Motor neuron (in vitro differentiated cells): ENCODE data around the gene FBLN2. TPM values are rescaled to one million over a fixed set of nuclear protein-coding genes. Genes with fewer than 3 reads are reported as not detected.
A peak's percentile ranks its signal among the peaks of the same experiment; 100 is the strongest.

Experiments used
- ATAC-seq, 8 experiments: fragments of 200-7000 bp; cut with Tn5 transposase; replicated peaks in 6 of 8; 2 replicates each; pipeline ENCODE4 v1.8.0; 2021; ENCODE audit warnings: mild to moderate bottlenecking in 8 of 8, moderate library complexity in 8 of 8
- H3K27ac ChIP-seq, 2 donors: fragments of 250-450 bp; sonication (Bioruptor Pico); 2 replicates each; pipeline ENCODE4 v1.9.0; 2021; ENCODE audit warnings: antibody characterized with exemption in 2 of 2, mild to moderate bottlenecking in 2 of 2, moderate library complexity in 1 of 2
- H3K4me1 ChIP-seq, 2 donors: fragments of 250-450 bp; sonication (Bioruptor Pico); replicated peaks in 1 of 2; 2 replicates each; pipeline ENCODE4 v1.6.1; 2021; ENCODE audit warnings: antibody characterized with exemption in 2 of 2, mild to moderate bottlenecking in 2 of 2, moderate library complexity in 1 of 2
- H3K4me3 ChIP-seq, 5 donors: fragments of 250-450 bp; sonication (Bioruptor Pico); 2 replicates each; pipeline ENCODE4 v1.9.0; 2021; ENCODE audit warnings: antibody characterized with exemption in 5 of 5, mild to moderate bottlenecking in 5 of 5, moderate library complexity in 4 of 5
- WGBS, 10 experiments: fragments of 450-650 bp; shearing (Covaris generic); methylation state at CpG; one replicate each; pipeline ENCODE4 v1.0.0; 2022; 5-methylcytosine and 5-hydroxymethylcytosine counted together
- in situ Hi-C, 9 experiments: fragments of 400-800 bp; cut with MboI; loops; one replicate each; pipeline ENCODE4 v1.15.0; 2021; ENCODE audit warnings: low sequenced_read_pairs in 9 of 9, low pct_unique_long_range_greater_than_20kb in 2 of 9; ENCODE audit not compliant: unreplicated experiment in 9 of 9
- total RNA-seq, 8 experiments: library from RNA; unstranded; fragments of 300-600 nt; gene quantifications; 2 replicates each; pipeline versions ENCODE4 v1.2.3 to v1.2.4, GENCODE V29; 2022

Gene FBLN2
- total RNA-seq, 8 experiments from 2014 or later = 1.2 to 263 (median 9.4) TPM

DNA sequence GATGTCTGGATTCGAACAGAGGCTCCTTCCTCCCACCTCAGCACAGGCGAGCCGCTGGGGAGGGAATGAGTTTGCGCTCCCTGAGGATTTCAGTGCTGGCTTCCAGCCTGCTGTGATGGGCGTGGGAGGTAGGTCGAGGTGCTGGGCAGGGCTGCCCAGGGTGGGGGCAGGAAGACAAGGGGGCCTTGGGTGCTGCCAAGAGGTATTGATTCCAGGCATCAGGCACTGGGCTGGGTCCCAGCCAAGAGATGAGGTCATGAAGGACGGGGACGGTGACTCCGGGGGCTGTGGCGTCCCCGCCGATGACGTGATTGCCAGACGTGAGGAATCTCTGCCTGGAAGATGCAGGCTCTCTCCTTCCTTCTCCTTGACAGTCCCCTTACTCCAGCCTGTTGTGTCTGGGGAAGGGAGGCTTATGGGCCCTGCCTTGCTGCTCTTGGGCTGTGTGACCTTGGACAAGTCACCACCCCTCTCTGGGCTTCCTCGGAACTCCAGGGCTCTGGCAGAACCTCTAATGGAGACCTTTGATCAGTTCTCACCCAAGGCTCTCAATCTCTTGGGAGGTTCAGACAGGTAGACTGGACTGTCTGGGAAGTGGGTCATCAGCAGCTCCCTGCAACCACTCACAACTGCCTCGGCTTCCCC, 116.8 kb downstream of the FBLN2 start:
- Histone ChIP-seq H3K4me1 (peaks cover 4 to 17% of the 10 kb centered on the region in 2 donors), H3K4me3 (no peak overlapping the region), H3K27ac (no peak overlapping the region)
- in situ Hi-C loops = loop anchor here in 4 of 9 experiments (10.0 to 25.0 kb wide), 2 partner anchors 219 to 222 kb away; partner anchors contain the start of gene WNT7A (in 4 of the 4)
- ATAC-seq = no peak
- WGBS, 10 experiments = 50 to 100% (median 100%) methylated on average over 1 to 6 of the region's 16 CpGs; no CpG with 5 or more reads in 4 of the 10 experiments

DNA sequence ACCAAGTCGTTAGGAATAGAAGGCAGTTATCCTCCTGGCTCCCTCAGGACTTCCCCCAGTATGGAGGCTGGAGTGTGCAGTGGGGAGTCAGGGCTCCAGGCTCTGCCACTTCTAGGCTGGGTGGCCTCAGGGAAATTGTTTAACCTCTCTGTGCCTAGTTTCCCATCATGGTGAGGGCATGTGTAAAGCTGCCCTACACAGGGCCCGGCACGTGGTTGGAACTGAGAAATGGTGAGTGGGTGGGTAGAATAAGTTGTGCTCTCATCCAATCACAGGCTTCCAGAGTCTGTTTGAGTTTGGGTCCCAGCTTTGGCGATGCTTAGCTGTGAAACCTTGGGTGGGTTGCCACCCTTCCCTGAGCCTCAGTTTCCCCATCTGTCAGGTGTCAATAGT, 117.3 kb downstream of the FBLN2 start:
- in situ Hi-C loops = loop anchor here in 4 of 9 experiments (10.0 to 25.0 kb wide), 2 partner anchors 219 to 221 kb away; partner anchors contain the start of gene WNT7A (in 4 of the 4)
- ATAC-seq = no peak
- peaks cover 4 to 18% of the 10 kb centered on the region in 2 donors for H3K4me1 ChIP-seq
- WGBS, 10 experiments = 62 to 100% (median 70%) methylated on average over 1 to 3 of the region's 4 CpGs; no CpG with 5 or more reads in 7 of the 10 experiments
- H3K27ac ChIP-seq = no peak overlapping the region
- H3K4me3 ChIP-seq = no peak overlapping the region

DNA sequence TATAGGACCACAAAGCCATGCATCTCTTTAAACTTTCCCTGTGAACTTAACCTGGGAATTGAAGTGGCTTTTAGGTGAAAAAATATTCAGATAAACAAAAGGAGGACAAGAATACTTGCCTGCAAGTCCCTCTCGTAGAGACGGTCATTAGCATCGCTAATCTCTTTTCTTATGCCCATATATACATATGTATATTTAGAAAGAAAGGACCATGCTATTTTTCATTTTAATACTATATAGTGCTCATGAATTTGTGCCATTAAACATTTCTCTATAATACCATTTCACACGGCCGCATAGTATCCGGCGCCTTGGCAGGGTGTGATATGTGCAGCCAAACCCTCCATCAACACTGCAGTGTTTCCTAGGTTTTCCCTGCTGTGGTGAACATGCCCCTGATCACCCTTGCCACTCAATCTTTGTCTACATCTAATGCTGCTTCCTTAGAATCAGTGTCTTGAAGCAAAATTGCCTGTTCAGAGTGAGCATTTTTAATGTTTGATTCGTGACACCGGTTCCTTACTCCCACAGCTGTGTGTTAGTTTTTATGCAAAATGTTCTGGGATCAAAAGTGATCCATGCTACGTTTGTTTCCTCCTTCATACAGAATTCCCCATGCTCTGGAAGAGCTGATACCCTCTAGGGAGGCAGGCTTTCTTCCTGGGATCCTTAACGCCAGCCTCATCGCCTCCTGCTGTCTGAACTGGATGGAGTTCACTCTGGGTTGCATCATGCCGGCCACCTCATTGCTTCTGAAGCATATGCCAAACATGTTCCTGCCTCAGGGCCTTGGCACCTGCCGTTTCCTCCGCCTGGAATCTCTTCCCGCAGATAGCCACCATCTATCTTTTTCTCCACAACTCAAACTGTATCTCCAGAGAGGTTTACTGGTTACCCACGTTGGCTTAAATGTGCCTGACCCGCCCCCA, 118.1 kb downstream of the FBLN2 start:
- ATAC-seq = peak in 6 of 8 experiments; percentile 27 to 87 (median 48)
- Histone ChIP-seq H3K4me1 (peaks cover 4 to 19% of the 10 kb centered on the region in 2 donors), H3K4me3 (no peak overlapping the region), H3K27ac (peak overlapping the region in 1 of 2 donors; percentile 62)
- whole genome bisulfite sequencing, 10 experiments = 3 to 100% (median 63%) methylated on average over 1 to 14 of the region's 18 CpGs
- in situ Hi-C loops = loop anchor here in 4 of 9 experiments (10.0 to 25.0 kb wide), 2 partner anchors 218 to 220 kb away; partner anchors contain the start of gene WNT7A (in 4 of the 4)

DNA sequence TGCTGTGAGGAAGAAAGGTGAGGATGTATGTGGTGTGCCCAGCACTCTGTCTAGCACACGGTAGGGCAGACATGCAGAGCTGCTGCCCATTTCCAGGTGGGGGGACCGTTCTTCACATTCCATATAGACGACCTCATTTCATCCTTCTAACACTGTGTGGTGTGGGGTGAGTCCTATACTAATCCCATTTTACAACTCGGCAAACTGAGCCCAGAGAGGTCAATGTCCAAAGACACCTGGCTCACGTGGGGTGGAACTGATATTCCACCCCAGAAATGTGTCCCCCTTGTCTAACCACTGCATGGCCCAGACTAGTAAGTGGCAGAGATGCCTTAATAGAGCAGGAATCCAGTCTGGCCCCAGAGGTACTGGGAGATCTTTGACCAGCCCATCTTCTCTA, 119.2 kb downstream of the FBLN2 start:
- WGBS, 10 experiments = 21 to 100% (median 77%) methylated on average over 1 to 5 of the region's 5 CpGs; no CpG with 5 or more reads in 1 of the 10 experiments
- Histone ChIP-seq H3K4me1 (peaks cover 4 to 19% of the 10 kb centered on the region in 2 donors), H3K27ac (no peak overlapping the region), H3K4me3 (no peak overlapping the region)
- no peak for ATAC-seq
- in situ Hi-C loops = loop anchor here in 4 of 9 experiments (10.0 to 25.0 kb wide), 2 partner anchors 217 to 219 kb away; partner anchors contain the start of gene WNT7A (in 4 of the 4)

DNA sequence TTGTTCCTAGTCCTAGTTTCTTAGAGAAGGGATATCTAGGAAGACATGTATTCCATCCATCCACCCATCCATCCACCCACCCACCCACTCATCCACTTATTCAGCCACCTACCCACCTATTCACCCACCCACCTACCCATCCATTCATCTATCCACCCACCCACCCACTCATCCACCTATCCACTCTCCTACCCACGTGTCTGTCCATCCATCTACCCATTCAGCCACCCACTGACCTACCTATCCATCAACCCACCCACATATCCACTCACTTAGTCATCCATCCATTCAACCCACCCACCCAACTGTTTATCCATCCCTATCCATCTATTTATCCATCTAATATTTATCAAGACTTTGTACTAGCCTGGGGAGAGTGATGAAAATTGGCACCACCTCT, 120.5 kb downstream of the FBLN2 start:
- WGBS, 10 experiments = no CpG with 5 or more reads among the region's 1 CpG
- peaks cover 4 to 23% of the 10 kb centered on the region in 2 donors for H3K4me1 ChIP-seq
- no peak for ATAC-seq
- in situ Hi-C loops = loop anchor here in 4 of 9 experiments (10.0 to 25.0 kb wide), 2 partner anchors 215 to 218 kb away; partner anchors contain the start of gene WNT7A (in 4 of the 4)
- no peak overlapping the region for H3K27ac ChIP-seq
- no peak overlapping the region for H3K4me3 ChIP-seq

DNA sequence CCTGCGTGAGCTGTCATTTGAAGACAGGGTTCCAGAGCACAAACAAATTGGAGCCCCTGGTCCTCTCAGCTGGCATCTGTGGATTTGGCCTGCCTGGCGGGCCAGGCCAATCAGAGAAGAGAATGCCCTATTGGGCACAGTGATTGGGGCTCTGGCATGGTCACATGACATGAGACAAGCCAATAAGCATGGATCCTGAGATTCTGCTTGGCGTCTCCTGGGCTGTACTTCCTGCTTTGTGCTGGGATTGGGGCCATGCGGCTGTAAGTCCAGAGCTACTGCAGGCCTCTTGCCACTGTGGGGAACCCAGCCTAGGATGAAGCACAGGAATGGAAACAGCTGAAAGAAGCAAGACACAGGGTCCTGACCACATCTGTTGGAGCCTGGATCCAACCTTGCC, 121.4 kb downstream of the FBLN2 start:
- WGBS, 10 experiments = 79 to 100% (median 100%) methylated on average over 1 to 3 of the region's 4 CpGs; no CpG with 5 or more reads in 4 of the 10 experiments
- H3K27ac ChIP-seq = no peak overlapping the region
- ATAC-seq = no peak
- no peak overlapping the region for H3K4me3 ChIP-seq
- peaks cover 4 to 25% of the 10 kb centered on the region in 2 donors for H3K4me1 ChIP-seq
- in situ Hi-C loops = loop anchor here in 3 of 9 experiments (25.0 kb wide), 1 partner anchor 217 kb away; the partner anchor contains the start of gene WNT7A (in 3 of the 3)

DNA sequence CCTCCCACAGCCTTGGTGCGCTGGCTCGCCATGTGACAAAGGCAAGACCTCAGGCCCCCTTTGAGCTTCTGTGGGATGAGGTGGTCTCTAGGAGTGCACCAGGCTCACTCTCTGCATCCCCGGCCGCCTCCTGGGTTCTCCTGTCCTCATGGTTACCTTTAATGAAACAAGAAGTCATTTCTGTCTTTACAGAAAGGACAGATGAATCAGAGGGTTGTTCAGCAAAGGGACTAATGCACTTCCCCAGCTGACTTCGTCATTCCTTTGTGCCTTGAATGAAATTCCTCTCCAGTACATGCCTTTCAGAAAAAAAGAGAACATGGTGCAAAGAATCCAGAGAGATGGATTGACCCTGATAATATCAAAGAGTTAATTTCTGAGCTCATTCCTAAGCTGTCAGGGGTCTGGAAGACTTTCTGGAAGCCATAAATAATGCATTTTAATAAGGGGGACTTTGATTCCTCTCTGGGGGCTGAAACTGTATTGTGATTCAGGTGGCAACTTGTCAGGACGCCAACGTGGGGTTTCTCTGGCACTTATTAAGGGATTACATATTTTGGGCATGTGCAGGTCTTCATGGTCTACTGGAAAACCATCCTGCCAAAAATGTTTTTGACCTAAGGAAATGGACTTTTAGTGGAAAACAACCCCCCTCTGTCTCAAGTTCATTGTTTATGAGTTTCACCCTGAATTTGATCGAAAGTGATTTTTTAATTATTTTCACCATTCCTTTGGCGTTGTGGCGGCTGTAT, 122.7 kb downstream of the FBLN2 start:
- ATAC-seq = peak in 4 of 8 experiments; percentile 22 to 91 (median 68)
- Histone ChIP-seq H3K4me3 (no peak overlapping the region), H3K4me1 (peaks cover 2 to 23% of the 10 kb centered on the region in 2 donors), H3K27ac (no peak overlapping the region)
- in situ Hi-C loops = loop anchor here in 3 of 9 experiments (25.0 kb wide), 1 partner anchor 216 kb away; the partner anchor contains the start of gene WNT7A (in 3 of the 3)
- 0 to 73% (median 50%) methylated on average over 1 to 10 of the region's 10 CpGs for WGBS, 10 experiments

DNA sequence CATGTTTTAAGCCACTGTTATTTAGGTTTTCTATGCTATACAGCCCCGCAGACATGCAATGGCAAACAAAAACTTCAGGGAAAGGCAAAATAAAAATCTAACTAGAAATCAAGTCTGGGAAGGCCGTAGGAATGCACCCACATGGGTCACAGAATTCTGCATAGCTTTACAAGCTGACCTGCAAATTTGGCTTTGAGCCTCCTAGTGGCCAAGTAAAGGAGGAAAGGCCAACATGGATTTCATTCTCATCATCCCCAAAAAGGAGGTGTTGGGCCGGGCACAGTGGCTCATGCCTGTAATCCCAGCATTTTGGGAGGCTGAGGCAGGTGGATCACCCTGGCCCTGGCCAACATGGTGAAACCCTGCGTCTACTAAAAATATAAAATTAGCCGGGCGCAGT, 124.3 kb downstream of the FBLN2 start:
- Histone ChIP-seq H3K4me3 (no peak overlapping the region), H3K27ac (no peak overlapping the region), H3K4me1 (peaks cover 0 to 16% of the 10 kb centered on the region in 2 donors)
- ATAC-seq = peak in 3 of 8 experiments; percentile 18 to 52 (median 52)
- WGBS, 10 experiments = 0 to 100% (median 80%) methylated on average over 1 to 5 of the region's 6 CpGs; no CpG with 5 or more reads in 1 of the 10 experiments
- in situ Hi-C loops = loop anchor here in 3 of 9 experiments (25.0 kb wide), 1 partner anchor 214 kb away; the partner anchor contains the start of gene WNT7A (in 3 of the 3)

DNA sequence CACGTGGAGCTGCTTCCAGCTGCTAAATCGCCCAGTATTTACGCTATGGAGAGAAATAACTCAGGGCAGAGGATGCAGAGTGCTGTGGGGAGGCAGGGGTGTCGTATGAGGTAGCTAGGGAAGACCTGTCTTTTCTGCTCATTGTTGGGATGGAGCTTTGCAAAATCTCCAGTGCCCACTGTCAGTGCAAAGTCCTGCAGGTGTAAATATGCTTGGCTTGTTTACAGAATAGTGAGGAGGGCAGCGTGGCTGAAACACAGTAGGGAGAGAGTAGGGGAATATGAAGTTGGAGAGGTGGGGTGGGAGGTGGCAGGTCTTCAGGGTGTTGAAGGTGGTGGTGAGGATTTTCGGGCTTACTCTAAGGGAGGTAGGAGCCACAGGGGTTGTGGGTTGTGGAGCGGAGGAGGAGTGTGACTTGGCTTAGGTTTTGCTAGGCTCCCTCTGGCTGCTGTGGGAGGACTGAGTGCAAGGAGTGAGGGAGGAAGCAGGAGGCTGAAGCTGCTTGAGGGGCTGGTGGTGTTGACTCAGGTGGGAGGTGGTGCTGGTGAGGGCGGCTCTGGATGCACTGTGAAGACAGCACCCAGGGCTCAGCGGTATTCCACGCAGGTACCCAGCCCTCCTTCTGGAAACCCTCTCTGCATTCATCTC, 125.7 kb downstream of the FBLN2 start:
- no peak overlapping the region for H3K4me3 ChIP-seq
- in situ Hi-C loops = loop anchor here in 3 of 9 experiments (25.0 kb wide), 1 partner anchor 213 kb away; the partner anchor contains the start of gene WNT7A (in 3 of the 3)
- peaks cover 0 to 16% of the 10 kb centered on the region in 2 donors for H3K4me1 ChIP-seq
- peak in 2 of 8 experiments; percentile 10 to 16 for ATAC-seq
- 0 to 70% (median 60%) methylated on average over 2 to 6 of the region's 10 CpGs; no CpG with 5 or more reads in 1 of the 10 experiments for WGBS, 10 experiments
- no peak overlapping the region for H3K27ac ChIP-seq

DNA sequence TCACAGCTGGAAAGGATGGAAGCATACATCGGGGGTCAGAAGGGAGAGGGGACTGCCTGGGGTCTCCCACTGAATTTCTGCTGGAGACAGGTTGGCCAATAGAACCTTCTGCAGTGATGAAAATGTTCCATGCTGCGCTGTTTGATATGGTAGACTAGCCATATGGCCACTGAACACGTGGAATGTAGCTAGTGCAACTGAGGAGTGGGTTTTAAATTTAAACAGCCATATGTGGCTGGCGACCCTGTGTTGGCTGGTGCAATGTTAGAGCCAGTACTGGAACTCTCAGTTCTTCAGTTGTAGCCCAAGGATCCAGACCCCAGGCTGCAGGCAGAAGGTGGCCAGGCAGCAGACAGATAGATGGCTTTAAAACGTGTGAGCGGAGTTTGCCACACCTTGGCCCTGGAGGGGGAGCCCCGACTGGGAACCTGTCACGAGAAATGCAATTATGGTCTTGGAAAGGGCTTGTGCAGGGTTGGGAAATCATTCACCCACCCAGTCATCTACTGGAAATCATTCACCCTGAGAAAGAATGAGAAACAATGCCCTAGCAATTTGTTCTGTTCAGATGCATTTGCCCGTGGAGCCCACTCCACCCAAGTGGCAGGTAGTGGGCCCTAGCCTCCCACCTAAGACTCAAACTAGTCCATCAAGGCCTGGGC, 127.6 kb downstream of the FBLN2 start:
- H3K4me1 ChIP-seq = peaks cover 0 to 15% of the 10 kb centered on the region in 2 donors
- WGBS, 10 experiments = 20 to 85% (median 40%) methylated on average over 1 to 6 of the region's 9 CpGs; no CpG with 5 or more reads in 3 of the 10 experiments
- in situ Hi-C loops = no loop called here
- H3K27ac ChIP-seq = no peak overlapping the region
- ATAC-seq = no peak
- H3K4me3 ChIP-seq = no peak overlapping the region

DNA sequence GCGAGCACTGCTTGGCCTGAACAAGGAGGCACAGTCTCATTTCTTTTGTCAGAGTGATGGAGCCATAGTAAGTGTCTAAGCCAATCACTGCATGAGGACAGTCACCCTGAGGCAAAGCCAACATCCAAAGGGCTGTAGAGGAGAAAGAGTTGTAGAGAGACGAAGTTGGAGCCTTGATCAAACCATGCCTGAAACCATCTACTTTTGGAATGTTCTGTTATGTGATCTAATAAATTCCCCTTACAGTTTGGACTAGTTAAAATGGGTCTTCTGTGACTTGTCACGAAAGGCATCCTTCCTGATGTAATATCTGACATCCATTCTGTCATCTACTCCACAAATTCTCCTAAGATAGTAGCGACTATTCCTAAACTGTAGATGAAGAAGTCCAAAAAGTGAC, 128.3 kb downstream of the FBLN2 start:
- Histone ChIP-seq H3K4me3 (no peak overlapping the region), H3K27ac (no peak overlapping the region), H3K4me1 (peaks cover 0 to 12% of the 10 kb centered on the region in 2 donors)
- in situ Hi-C loops = no loop called here
- 0 to 97% (median 86%) methylated on average over 1 to 4 of the region's 4 CpGs; no CpG with 5 or more reads in 1 of the 10 experiments for WGBS, 10 experiments
- no peak for ATAC-seq
